SU-DHL-6 (cell line): ENCODE measurements around the gene GALNT9.

Experiments
- EZH2phosphoT487 ChIP-seq: fragments of 200-600 bp; sonication (generic), shearing (Covaris generic); conservative IDR thresholded peaks from 2 replicates; pipeline ENCODE4 v1.6.1; 2018; ENCODE audit warnings: mild to moderate bottlenecking, antibody characterized with exemption, low read length, moderate library complexity, mixed read lengths
- TF ChIP-seq, protein P1 (sequence below): fragments of 200-600 bp; sonication (generic); IDR thresholded peaks from one replicate; pipeline ENCODE4 v1.5.1; 2017; ENCODE audit warnings: antibody characterized with exemption, mild to moderate bottlenecking, low read length, moderate library complexity; ENCODE audit not compliant: insufficient read depth, poor library complexity, severe bottlenecking

DNA sequence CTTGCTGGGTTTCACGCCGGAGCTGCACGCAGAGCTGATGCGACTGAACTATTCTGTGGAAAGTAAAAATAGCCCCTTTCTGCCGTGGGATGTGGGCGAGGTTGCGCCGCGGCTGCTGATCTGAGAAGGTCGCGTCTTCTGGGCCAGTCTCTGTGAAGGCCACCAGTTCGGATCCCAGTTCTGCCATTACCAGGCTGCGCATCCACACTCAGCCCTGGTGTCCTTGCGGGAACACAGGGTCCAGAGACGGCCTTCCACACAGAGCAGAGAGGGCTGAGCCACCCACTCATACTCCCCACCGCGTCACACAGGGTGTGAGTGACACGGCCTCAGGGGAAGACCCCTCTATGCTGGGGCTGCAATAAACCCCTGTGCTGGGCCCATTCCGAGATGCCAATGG, 13.9 kb downstream of the GALNT9 start:
- TF ChIP-seq, protein P1, sequence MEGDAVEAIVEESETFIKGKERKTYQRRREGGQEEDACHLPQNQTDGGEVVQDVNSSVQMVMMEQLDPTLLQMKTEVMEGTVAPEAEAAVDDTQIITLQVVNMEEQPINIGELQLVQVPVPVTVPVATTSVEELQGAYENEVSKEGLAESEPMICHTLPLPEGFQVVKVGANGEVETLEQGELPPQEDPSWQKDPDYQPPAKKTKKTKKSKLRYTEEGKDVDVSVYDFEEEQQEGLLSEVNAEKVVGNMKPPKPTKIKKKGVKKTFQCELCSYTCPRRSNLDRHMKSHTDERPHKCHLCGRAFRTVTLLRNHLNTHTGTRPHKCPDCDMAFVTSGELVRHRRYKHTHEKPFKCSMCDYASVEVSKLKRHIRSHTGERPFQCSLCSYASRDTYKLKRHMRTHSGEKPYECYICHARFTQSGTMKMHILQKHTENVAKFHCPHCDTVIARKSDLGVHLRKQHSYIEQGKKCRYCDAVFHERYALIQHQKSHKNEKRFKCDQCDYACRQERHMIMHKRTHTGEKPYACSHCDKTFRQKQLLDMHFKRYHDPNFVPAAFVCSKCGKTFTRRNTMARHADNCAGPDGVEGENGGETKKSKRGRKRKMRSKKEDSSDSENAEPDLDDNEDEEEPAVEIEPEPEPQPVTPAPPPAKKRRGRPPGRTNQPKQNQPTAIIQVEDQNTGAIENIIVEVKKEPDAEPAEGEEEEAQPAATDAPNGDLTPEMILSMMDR, result no peak
- no peak for TF ChIP-seq EZH2phosphoT487
